ENCODE results near the gene EIF4E1B. TPM values are rescaled to one million over a fixed set of nuclear protein-coding genes. Genes with fewer than 3 reads are reported as not detected.

EIF4E1B gene
- total RNA-seq, 1 donor from 2014 or later, result not detected

DNA sequence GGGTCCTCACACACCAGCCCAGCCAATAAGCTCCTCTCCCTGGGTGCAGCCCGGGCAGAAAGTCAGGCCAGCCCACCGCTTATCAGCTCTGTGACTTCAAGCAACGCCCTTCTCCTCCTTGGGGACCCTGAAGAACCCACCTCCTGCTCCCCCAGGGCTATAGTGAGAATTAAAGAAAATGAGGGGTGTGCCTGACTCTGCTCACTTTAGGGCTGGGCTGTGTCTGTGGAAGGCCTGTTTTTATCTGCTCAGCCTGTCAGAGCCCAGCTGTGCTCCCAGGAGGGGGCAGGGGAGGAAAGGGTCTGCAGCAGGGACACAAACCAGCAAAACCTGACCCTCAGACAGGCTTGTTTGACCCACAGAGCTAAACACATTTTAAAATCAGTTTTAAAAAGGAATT lies 24.4 kb upstream of the EIF4E1B start:
- Histone ChIP-seq H3K36me3 (ENCODE audit: control insufficient read depth in 3 of 3, insufficient read depth in 3 of 3, low read length in 3 of 3) (no peaks in the 10 kb centered on the region), H3K27me3 (ENCODE audit: control insufficient read depth in 3 of 3, insufficient read depth in 3 of 3, low read length in 3 of 3) (peaks cover 8 to 14% (median 13%) of the 10 kb centered on the region in 3 donors), H3K9me3 (ENCODE audit: control insufficient read depth in 3 of 3, low read length in 3 of 3) (no peaks in the 10 kb centered on the region), H3K27ac (ENCODE audit: low read depth, low read length) (no peak overlapping the region), H3K4me1 (ENCODE audit: control insufficient read depth in 3 of 3, insufficient read depth in 3 of 3, low read length in 3 of 3) (peaks cover 4 to 7% (median 5%) of the 10 kb centered on the region in 3 donors), H3K9ac (ENCODE audit: low read depth in 1 of 3, low read length in 3 of 3) (no peak overlapping the region), H3K4me3 (ENCODE audit: low read length in 3 of 3) (no peak overlapping the region)

DNA sequence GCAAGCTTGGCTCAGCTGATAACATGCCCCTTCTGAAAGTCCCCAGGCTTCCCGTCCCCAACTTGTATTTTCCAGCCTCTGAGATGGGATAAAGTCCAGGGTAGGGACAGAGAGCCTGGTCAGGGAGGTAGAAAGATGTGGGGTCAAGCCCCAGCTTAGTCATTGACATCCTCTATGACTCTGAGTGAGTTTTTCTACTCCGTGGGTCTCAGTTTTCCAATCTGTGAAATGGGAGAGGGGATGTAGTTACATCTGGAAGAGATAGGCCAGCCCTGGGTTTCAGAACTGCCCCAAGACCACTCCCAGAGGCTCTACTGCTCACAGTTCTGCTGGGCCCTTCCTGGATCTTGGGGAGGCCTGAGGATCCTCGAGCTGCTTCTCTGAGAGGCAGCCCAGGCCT lies 23.6 kb upstream of the EIF4E1B start:
- H3K27ac ChIP-seq (ENCODE audit: low read depth, low read length), result no peak overlapping the region
- H3K4me3 ChIP-seq (ENCODE audit: low read length in 3 of 3), result no peak overlapping the region
- H3K9ac ChIP-seq (ENCODE audit: low read depth in 1 of 3, low read length in 3 of 3), result no peak overlapping the region
- no peaks in the 10 kb centered on the region for H3K36me3 ChIP-seq (ENCODE audit: control insufficient read depth in 3 of 3, insufficient read depth in 3 of 3, low read length in 3 of 3)
- H3K9me3 ChIP-seq (ENCODE audit: control insufficient read depth in 3 of 3, low read length in 3 of 3), result no peaks in the 10 kb centered on the region
- peaks cover 4 to 7% (median 5%) of the 10 kb centered on the region in 3 donors for H3K4me1 ChIP-seq (ENCODE audit: control insufficient read depth in 3 of 3, insufficient read depth in 3 of 3, low read length in 3 of 3)
- H3K27me3 ChIP-seq (ENCODE audit: control insufficient read depth in 3 of 3, insufficient read depth in 3 of 3, low read length in 3 of 3), result peaks cover 8 to 17% (median 14%) of the 10 kb centered on the region in 3 donors

DNA sequence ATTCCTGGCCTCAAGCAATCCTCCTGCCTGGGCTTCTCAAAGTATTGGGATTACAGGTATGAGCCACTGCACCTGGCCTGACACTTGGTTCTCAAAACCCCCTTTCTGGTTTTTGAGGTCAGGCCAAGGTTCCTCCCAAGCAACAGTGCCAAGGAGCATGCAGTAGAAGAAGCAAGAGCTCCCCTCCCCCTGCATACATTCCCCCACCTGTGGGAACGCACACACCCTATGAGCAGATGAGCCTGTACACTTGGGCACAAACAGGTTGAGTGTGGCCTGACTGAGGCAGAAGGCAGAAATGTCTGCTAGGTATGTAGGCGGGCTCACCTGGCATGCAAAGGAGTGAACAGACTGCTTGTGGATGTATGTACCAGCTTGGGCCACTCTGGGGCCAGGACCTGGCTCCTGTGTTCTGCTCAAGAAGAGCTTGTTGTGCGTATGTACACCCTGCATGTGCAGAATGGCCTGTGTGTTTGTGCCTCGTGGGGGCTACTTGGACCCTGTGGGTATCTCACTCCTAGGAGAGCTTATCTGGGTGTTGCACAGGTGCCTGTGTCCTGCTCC lies 22.3 kb upstream of the EIF4E1B start:
- Histone ChIP-seq H3K4me3 (ENCODE audit: low read length in 3 of 3) (no peak overlapping the region), H3K27me3 (ENCODE audit: control insufficient read depth in 3 of 3, insufficient read depth in 3 of 3, low read length in 3 of 3) (peaks cover 6 to 27% (median 25%) of the 10 kb centered on the region in 3 donors), H3K9me3 (ENCODE audit: control insufficient read depth in 3 of 3, low read length in 3 of 3) (no peaks in the 10 kb centered on the region), H3K27ac (ENCODE audit: low read depth, low read length) (no peak overlapping the region), H3K4me1 (ENCODE audit: control insufficient read depth in 3 of 3, insufficient read depth in 3 of 3, low read length in 3 of 3) (peaks cover 4 to 7% (median 5%) of the 10 kb centered on the region in 3 donors), H3K9ac (ENCODE audit: low read depth in 1 of 3, low read length in 3 of 3) (no peak overlapping the region), H3K36me3 (ENCODE audit: control insufficient read depth in 3 of 3, insufficient read depth in 3 of 3, low read length in 3 of 3) (no peaks in the 10 kb centered on the region)

DNA sequence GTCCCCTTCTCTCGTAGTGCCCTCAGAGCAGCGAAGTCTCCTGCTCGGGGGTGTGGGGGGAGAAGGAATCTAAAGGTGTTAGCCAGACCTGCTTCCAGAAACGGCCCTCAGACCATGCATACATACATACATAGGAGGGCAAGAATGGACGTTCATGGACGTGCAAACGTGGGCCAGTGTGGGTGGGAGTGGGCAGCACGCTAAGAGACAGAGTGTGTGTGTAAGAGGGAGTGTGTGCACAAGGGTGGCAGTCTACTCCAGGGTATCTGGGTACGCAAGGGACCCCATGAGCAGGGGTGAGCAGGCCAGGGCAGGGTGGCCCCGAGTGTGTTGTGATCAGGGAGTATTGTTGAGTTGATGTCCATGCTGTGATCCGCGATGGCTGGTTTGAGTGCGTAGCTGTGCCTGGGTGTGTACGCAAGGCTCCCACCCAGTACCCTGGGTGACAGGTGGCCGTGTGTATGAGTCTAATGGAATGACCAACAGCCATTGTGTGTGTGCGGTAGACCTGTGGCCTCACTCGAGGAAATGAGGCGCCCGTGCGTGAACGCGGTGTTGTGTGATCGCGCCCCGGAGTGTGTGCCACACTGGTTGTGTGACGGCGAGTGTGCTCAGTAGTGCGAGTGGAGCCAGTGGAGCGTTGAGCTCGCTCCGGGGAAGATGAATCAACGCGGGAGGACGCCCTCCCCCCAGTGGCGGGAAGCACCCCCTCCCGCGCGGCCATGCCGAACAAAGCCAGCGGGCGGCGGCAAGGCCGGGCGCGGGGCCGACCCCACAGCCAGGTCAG lies 21.3 kb upstream of the EIF4E1B start:
- Histone ChIP-seq H3K27ac (ENCODE audit: low read depth, low read length) (no peak overlapping the region), H3K4me1 (ENCODE audit: control insufficient read depth in 3 of 3, insufficient read depth in 3 of 3, low read length in 3 of 3) (peaks cover 4 to 7% (median 5%) of the 10 kb centered on the region in 3 donors), H3K27me3 (ENCODE audit: control insufficient read depth in 3 of 3, insufficient read depth in 3 of 3, low read length in 3 of 3) (peaks cover 5 to 31% (median 29%) of the 10 kb centered on the region in 3 donors), H3K9me3 (ENCODE audit: control insufficient read depth in 3 of 3, low read length in 3 of 3) (no peaks in the 10 kb centered on the region), H3K9ac (ENCODE audit: low read depth in 1 of 3, low read length in 3 of 3) (no peak overlapping the region), H3K36me3 (ENCODE audit: control insufficient read depth in 3 of 3, insufficient read depth in 3 of 3, low read length in 3 of 3) (no peaks in the 10 kb centered on the region), H3K4me3 (ENCODE audit: low read length in 3 of 3) (peak overlapping the region in 2 of 3 donors; percentile 45 to 52)

DNA sequence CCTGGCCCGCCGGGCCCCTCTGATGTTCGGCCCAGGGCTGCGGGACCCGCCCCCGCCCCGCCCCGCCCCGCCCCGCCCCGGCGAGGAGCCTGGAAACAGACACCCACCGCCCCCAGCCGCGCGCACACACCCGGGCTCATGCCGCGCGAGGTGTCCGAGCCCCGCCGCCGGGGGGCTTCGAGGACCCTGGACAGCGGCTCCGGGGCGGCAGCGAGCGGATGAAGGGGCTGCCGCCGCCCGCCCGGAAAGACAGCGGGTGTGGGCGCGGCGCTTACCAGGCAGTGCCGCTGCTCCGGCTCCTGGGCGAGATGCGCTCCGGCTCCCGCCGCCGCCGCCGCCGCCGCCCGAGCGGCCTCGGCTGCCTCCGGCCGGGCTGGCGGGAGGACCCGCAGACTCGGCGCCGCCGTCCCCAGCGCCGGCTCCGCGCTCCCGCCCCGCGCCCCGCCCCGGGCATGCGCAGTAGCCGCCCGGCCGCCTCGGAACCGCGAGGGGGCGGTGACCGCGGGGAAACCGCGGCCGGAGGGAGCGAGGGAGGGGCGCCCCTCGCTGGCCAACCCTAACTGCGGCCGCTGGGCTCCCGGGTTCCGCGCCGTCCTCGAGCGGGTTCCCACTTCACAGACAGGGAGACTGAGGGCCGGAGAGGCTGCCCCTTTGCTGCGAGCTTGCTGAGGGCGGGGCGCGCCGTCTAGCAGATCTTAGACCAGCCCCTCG lies 20.6 kb upstream of the EIF4E1B start, which contains the start of gene GPRIN1:
Gene GPRIN1 (minus strand): TSS at position 433 of the 711 bp plus-strand sequence. CDS start 10,322 bp downstream, outside the sequence.
- Histone ChIP-seq H3K27ac (ENCODE audit: low read depth, low read length) (no peak within 1 kb of the TSS), H3K4me3 (ENCODE audit: low read length in 3 of 3) (peak within 1 kb of the TSS in 2 of 3 donors; percentile 58 to 60), H3K9me3 (ENCODE audit: control insufficient read depth in 3 of 3, low read length in 3 of 3) (no peaks in the 10 kb centered on the region), H3K27me3 (ENCODE audit: control insufficient read depth in 3 of 3, insufficient read depth in 3 of 3, low read length in 3 of 3) (peaks cover 5 to 35% (median 29%) of the 10 kb centered on the region in 3 donors), H3K9ac (ENCODE audit: low read depth in 1 of 3, low read length in 3 of 3) (no peak within 1 kb of the TSS), H3K36me3 (ENCODE audit: control insufficient read depth in 3 of 3, insufficient read depth in 3 of 3, low read length in 3 of 3) (no peaks in the 10 kb centered on the region), H3K4me1 (ENCODE audit: control insufficient read depth in 3 of 3, insufficient read depth in 3 of 3, low read length in 3 of 3) (peaks cover 4 to 7% (median 5%) of the 10 kb centered on the region in 3 donors)

DNA sequence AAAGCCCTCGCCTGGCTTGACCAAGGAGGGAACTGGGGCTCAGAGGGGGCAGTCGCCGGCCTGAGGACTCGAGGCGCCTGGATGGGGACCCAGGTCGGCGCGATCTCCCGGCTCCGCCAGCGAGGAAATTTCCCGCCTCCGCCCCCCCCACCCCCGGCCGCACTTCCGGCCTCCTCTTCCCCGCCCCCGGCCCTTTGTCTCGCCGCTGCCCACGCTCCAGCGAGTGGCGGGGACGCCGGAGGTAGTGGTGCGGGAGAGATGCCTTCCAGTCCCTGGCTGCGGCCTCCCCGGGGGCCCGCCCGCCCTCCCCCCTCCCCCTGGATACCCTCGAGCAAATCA lies 20.1 kb upstream of the EIF4E1B start:
- Histone ChIP-seq H3K9ac (ENCODE audit: low read depth in 1 of 3, low read length in 3 of 3) (no peak overlapping the region), H3K27ac (ENCODE audit: low read depth, low read length) (no peak overlapping the region)

DNA sequence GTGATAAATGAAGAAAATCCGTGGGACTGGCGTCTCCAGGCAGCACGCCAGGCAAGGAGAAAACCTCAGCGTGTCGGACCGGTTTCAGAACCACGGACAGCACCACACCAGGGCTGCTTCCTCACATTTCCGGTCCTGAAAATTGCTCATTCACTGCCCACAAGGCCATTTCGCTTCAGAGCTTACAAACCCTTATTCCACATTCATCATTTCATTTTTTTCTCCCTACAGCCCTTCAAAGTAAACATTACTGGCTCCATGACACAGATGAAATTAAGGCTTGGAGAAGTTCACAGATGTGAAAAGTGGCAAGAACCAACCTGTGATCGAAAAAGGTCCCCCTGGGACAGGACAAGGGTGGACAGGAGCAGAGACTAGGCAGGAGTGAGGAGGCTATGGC lies 19.0 kb upstream of the EIF4E1B start:
- no peaks in the 10 kb centered on the region for H3K9me3 ChIP-seq (ENCODE audit: control insufficient read depth in 3 of 3, low read length in 3 of 3)
- peaks cover 5 to 39% (median 38%) of the 10 kb centered on the region in 3 donors for H3K27me3 ChIP-seq (ENCODE audit: control insufficient read depth in 3 of 3, insufficient read depth in 3 of 3, low read length in 3 of 3)
- no peak overlapping the region for H3K27ac ChIP-seq (ENCODE audit: low read depth, low read length)
- H3K9ac ChIP-seq (ENCODE audit: low read depth in 1 of 3, low read length in 3 of 3), result no peak overlapping the region
- no peaks in the 10 kb centered on the region for H3K36me3 ChIP-seq (ENCODE audit: control insufficient read depth in 3 of 3, insufficient read depth in 3 of 3, low read length in 3 of 3)
- no peak overlapping the region for H3K4me3 ChIP-seq (ENCODE audit: low read length in 3 of 3)
- peaks cover 4 to 7% (median 5%) of the 10 kb centered on the region in 3 donors for H3K4me1 ChIP-seq (ENCODE audit: control insufficient read depth in 3 of 3, insufficient read depth in 3 of 3, low read length in 3 of 3)

More for the DNA sequence above, 20.1 kb upstream of the EIF4E1B start:
- Histone ChIP-seq H3K9me3 (ENCODE audit: control insufficient read depth in 3 of 3, low read length in 3 of 3) (no peaks in the 10 kb centered on the region), H3K4me1 (ENCODE audit: control insufficient read depth in 3 of 3, insufficient read depth in 3 of 3, low read length in 3 of 3) (peaks cover 4 to 7% (median 5%) of the 10 kb centered on the region in 3 donors), H3K36me3 (ENCODE audit: control insufficient read depth in 3 of 3, insufficient read depth in 3 of 3, low read length in 3 of 3) (no peaks in the 10 kb centered on the region), H3K4me3 (ENCODE audit: low read length in 3 of 3) (peak overlapping the region in 2 of 3 donors; percentile 58 to 60), H3K27me3 (ENCODE audit: control insufficient read depth in 3 of 3, insufficient read depth in 3 of 3, low read length in 3 of 3) (peaks cover 5 to 36% (median 29%) of the 10 kb centered on the region in 3 donors)

DNA sequence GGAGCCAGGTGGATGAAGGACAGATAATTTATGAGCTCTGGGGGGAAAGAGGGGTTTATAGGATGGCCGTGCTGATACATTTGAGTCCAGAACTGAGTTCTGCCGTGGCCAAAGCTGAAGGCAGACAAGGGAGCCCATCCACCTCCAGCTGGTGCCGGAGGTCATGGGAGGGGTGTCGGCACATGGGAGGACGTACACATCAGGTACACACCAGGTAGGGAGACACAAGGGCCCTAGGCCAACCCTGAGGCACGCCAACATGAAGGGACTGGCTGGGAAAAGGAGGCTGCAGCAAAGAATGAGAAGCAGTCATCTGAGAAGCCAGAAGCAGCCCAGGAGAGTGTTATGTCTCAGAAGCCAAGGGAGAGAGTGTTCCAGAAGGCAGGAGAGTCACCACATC lies 18.5 kb upstream of the EIF4E1B start:
- H3K4me1 ChIP-seq (ENCODE audit: control insufficient read depth in 3 of 3, insufficient read depth in 3 of 3, low read length in 3 of 3), result peaks cover 4 to 7% (median 5%) of the 10 kb centered on the region in 3 donors
- H3K9me3 ChIP-seq (ENCODE audit: control insufficient read depth in 3 of 3, low read length in 3 of 3), result no peaks in the 10 kb centered on the region
- peaks cover 7 to 43% (median 39%) of the 10 kb centered on the region in 3 donors for H3K27me3 ChIP-seq (ENCODE audit: control insufficient read depth in 3 of 3, insufficient read depth in 3 of 3, low read length in 3 of 3)

DNA sequence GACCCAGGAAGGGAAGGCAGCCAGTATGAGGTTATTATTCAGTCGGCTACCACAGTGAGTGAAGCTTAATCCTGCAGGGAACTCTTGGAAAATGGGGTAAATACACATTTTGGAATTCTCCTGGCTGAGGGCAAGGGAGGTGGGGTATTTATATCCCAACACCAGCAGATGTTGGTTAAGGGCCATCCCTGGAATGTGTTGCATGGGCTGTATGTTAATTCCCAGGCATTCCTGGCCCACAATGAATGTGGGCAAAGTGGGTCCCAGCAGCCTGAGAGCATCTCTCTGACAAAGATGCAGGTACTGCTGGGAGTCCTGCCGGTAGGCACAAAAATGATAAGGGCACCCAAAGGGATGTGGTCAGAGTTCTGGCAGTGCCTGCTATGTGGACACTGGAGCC lies 17.6 kb upstream of the EIF4E1B start:
- H3K4me1 ChIP-seq (ENCODE audit: control insufficient read depth in 3 of 3, insufficient read depth in 3 of 3, low read length in 3 of 3), result peaks cover 4 to 7% (median 5%) of the 10 kb centered on the region in 3 donors
- H3K27ac ChIP-seq (ENCODE audit: low read depth, low read length), result no peak overlapping the region
- no peak overlapping the region for H3K9ac ChIP-seq (ENCODE audit: low read depth in 1 of 3, low read length in 3 of 3)
- H3K4me3 ChIP-seq (ENCODE audit: low read length in 3 of 3), result no peak overlapping the region
- peaks cover 13 to 47% (median 42%) of the 10 kb centered on the region in 3 donors for H3K27me3 ChIP-seq (ENCODE audit: control insufficient read depth in 3 of 3, insufficient read depth in 3 of 3, low read length in 3 of 3)
- H3K9me3 ChIP-seq (ENCODE audit: control insufficient read depth in 3 of 3, low read length in 3 of 3), result no peaks in the 10 kb centered on the region
- no peaks in the 10 kb centered on the region for H3K36me3 ChIP-seq (ENCODE audit: control insufficient read depth in 3 of 3, insufficient read depth in 3 of 3, low read length in 3 of 3)

More for the DNA sequence above, 18.5 kb upstream of the EIF4E1B start:
- Histone ChIP-seq H3K27ac (ENCODE audit: low read depth, low read length) (no peak overlapping the region), H3K4me3 (ENCODE audit: low read length in 3 of 3) (no peak overlapping the region), H3K36me3 (ENCODE audit: control insufficient read depth in 3 of 3, insufficient read depth in 3 of 3, low read length in 3 of 3) (no peaks in the 10 kb centered on the region), H3K9ac (ENCODE audit: low read depth in 1 of 3, low read length in 3 of 3) (no peak overlapping the region)
